H1 (cell line): Measurements from ENCODE around the gene PPP4R3A. TPM values are rescaled to one million over a fixed set of nuclear protein-coding genes. Genes with fewer than 3 reads are reported as not detected.

Experiments
- CTCF ChIA-PET: fragments of 300-600 bp; sonication (Branson Sonifier 250); formaldehyde crosslinking; loops from one replicate; lab custom pipeline; 2021; ENCODE audit not compliant: partially characterized antibody; lab: Charles Lee
- POLR2A ChIA-PET: fragments of 300-600 bp; sonication (Branson Sonifier 250); formaldehyde crosslinking; loops from one replicate; lab custom pipeline; 2021; ENCODE audit warnings: inconsistent platforms; ENCODE audit not compliant: partially characterized antibody; lab: Charles Lee
- DNase-seq, 2 experiments: peaks; one replicate each; pipeline versions ENCODE4 v3.0.0 to v3.0.0-alpha.2; 2010 to 2022; ENCODE audit warnings: low spot score in 2 of 2, low read depth in 1 of 2, mixed read lengths in 1 of 2
- FAIRE-seq: peaks from 2 replicates; lab custom pipeline; 2011; peaks lifted over from hg19 to GRCh38; lab: Jason Lieb, UNC
- H2AFZ ChIP-seq: 2 replicates; pipeline ENCODE4 v1.8.1; 2012; ENCODE audit warnings: low read length, inconsistent platforms
- H2AK5ac ChIP-seq: 2 replicates; pipeline ENCODE4 v1.6.1; 2013; ENCODE audit warnings: low read depth, low read length
- H2BK120ac ChIP-seq: replicated peaks from 2 replicates; pipeline ENCODE3; 2013; ENCODE audit warnings: low read depth, low read length, inconsistent platforms
- H2BK12ac ChIP-seq: 2 replicates; pipeline ENCODE4 v1.6.1; 2013; ENCODE audit warnings: low read depth, low read length
- H2BK15ac ChIP-seq: 2 replicates; pipeline ENCODE4 v1.6.1; 2013; ENCODE audit warnings: low read length
- H2BK20ac ChIP-seq: 2 replicates; pipeline ENCODE4 v1.6.1; 2013; ENCODE audit warnings: low read length
- H2BK5ac ChIP-seq: 2 replicates; pipeline ENCODE4 v1.6.1; 2013; ENCODE audit warnings: low read depth, low read length
- H3K14ac ChIP-seq: 2 replicates; pipeline ENCODE4 v1.6.1; 2013; ENCODE audit warnings: inconsistent platforms; ENCODE audit not compliant: insufficient read length
- H3K18ac ChIP-seq: 2 replicates; pipeline ENCODE4 v1.6.1; 2013; ENCODE audit warnings: low read length; ENCODE audit errors: extremely low read depth
- H3K23ac ChIP-seq: 2 replicates; pipeline ENCODE4 v1.6.1; 2013; ENCODE audit warnings: inconsistent platforms; ENCODE audit not compliant: insufficient read length
- H3K23me2 ChIP-seq: 2 replicates; pipeline ENCODE4 v1.6.1; 2013; ENCODE audit warnings: low read depth, low read length
- H3K27ac ChIP-seq: 2 replicates; pipeline ENCODE4 v1.6.1; 2011; ENCODE audit warnings: low read depth, low read length, inconsistent platforms
- H3K27me3 ChIP-seq, 4 experiments: replicated peaks in 1 of 4; 1 replicate in 1 of 4; 2 replicates in 3 of 4; pipeline versions ENCODE4 v1.6.1 to v1.8.1; 2011 to 2013; ENCODE audit warnings: low read length in 3 of 4, mild to moderate bottlenecking in 3 of 4, inconsistent platforms in 2 of 4, mixed read lengths in 2 of 4, moderate library complexity in 1 of 4; ENCODE audit not compliant: control insufficient read depth in 3 of 4, insufficient read depth in 3 of 4; ENCODE audit errors: extremely low read depth in 1 of 4
- H3K36me3 ChIP-seq, 4 experiments: 2 replicates each; pipeline versions ENCODE4 v1.6.1 to v1.8.1; 2011 to 2013; ENCODE audit warnings: mild to moderate bottlenecking in 4 of 4, low read length in 3 of 4, moderate library complexity in 2 of 4, control low read depth in 1 of 4, inconsistent platforms in 1 of 4; ENCODE audit not compliant: insufficient read depth in 4 of 4, control insufficient read depth in 2 of 4
- H3K4ac ChIP-seq: replicated peaks from 2 replicates; pipeline ENCODE3; 2013; ENCODE audit warnings: low read length, low read depth, mixed read lengths, inconsistent platforms; ENCODE audit not compliant: insufficient read length
- H3K4me1 ChIP-seq, 4 experiments: replicated peaks in 1 of 4; 1 replicate in 1 of 4; 2 replicates in 3 of 4; pipeline versions ENCODE4 v1.6.1 to v1.8.1; 2011 to 2013; ENCODE audit warnings: low read length in 3 of 4, inconsistent platforms in 2 of 4, mixed read lengths in 1 of 4; ENCODE audit not compliant: insufficient read depth in 4 of 4, control insufficient read depth in 3 of 4
- H3K4me2 ChIP-seq, 2 experiments: 2 replicates each; pipeline versions ENCODE4 v1.6.1 to v1.8.1; 2011 to 2013; ENCODE audit warnings: low read depth in 2 of 2, low read length in 2 of 2, control low read depth in 1 of 2, inconsistent platforms in 1 of 2, mild to moderate bottlenecking in 1 of 2; ENCODE audit not compliant: insufficient read depth in 1 of 2
- H3K4me3 ChIP-seq, 4 experiments: fragments of 200-600, 300-600 bp in 1 of 4; sonication (generic), shearing (Covaris generic), sonication (Bioruptor Twin) in 1 of 4; 2 replicates each; pipeline versions ENCODE4 v1.5.1 to v1.8.1; 2011 to 2016; ENCODE audit warnings: low read length in 4 of 4, low read depth in 3 of 4, control low read depth in 2 of 4, inconsistent platforms in 2 of 4, mild to moderate bottlenecking in 2 of 4, mixed read lengths in 1 of 4, moderate library complexity in 1 of 4; ENCODE audit not compliant: insufficient read depth in 2 of 4; ENCODE audit errors: extremely low read depth in 1 of 4
- H3K56ac ChIP-seq: replicated peaks from 2 replicates; pipeline ENCODE3; 2013; ENCODE audit warnings: low read depth, mild to moderate bottlenecking, mixed read lengths, low read length, inconsistent platforms; ENCODE audit not compliant: insufficient read length
- H3K79me1 ChIP-seq: 2 replicates; pipeline ENCODE4 v1.6.1; 2013; ENCODE audit warnings: low read depth, low read length, control low read depth
- H3K79me2 ChIP-seq, 2 experiments: 2 replicates each; pipeline versions ENCODE4 v1.6.1 to v1.8.1; 2012 to 2013; ENCODE audit warnings: low read length in 2 of 2, mild to moderate bottlenecking in 2 of 2, inconsistent platforms in 1 of 2; ENCODE audit not compliant: insufficient read depth in 2 of 2, control insufficient read depth in 1 of 2
- H3K9ac ChIP-seq, 4 experiments: replicated peaks in 1 of 4; 1 replicate in 1 of 4; 2 replicates in 3 of 4; pipeline versions ENCODE4 v1.6.1 to v1.8.1; 2011 to 2013; ENCODE audit warnings: low read depth in 3 of 4, low read length in 3 of 4, control low read depth in 2 of 4, mild to moderate bottlenecking in 2 of 4, moderate library complexity in 2 of 4, inconsistent platforms in 1 of 4; ENCODE audit errors: extremely low read depth in 1 of 4
- H3K9me3 ChIP-seq, 2 experiments: 2 replicates each; pipeline versions ENCODE4 v1.6.1 to v1.8.1; 2012 to 2013; ENCODE audit warnings: mild to moderate bottlenecking in 2 of 2, moderate library complexity in 2 of 2, control low read depth in 1 of 2, inconsistent platforms in 1 of 2, low read depth in 1 of 2, low read length in 1 of 2, mixed read lengths in 1 of 2; ENCODE audit not compliant: insufficient read depth in 2 of 2
- H4K20me1 ChIP-seq, 2 experiments: replicated peaks in 1 of 2; 2 replicates each; pipeline versions ENCODE3 to v1.8.1; 2011 to 2013; ENCODE audit warnings: inconsistent platforms in 2 of 2, low read length in 2 of 2, mild to moderate bottlenecking in 1 of 2; ENCODE audit not compliant: insufficient read depth in 2 of 2, control insufficient read depth in 1 of 2
- H4K5ac ChIP-seq: 2 replicates; pipeline ENCODE4 v1.6.1; 2013; ENCODE audit warnings: low read length, low read depth, mixed read lengths, inconsistent platforms; ENCODE audit not compliant: insufficient read length
- H4K8ac ChIP-seq: 2 replicates; pipeline ENCODE4 v1.8.0; 2013; ENCODE audit warnings: mild to moderate bottlenecking, moderate library complexity, low read length, inconsistent platforms; ENCODE audit not compliant: insufficient read depth; ENCODE audit errors: extremely low read depth
- H4K91ac ChIP-seq: replicated peaks from 2 replicates; pipeline ENCODE3; 2013; ENCODE audit warnings: low read length, mixed read lengths, inconsistent platforms; ENCODE audit not compliant: insufficient read length
- SIRT6 ChIP-seq: IDR thresholded peaks from one replicate; pipeline ENCODE4 v1.7.1; 2012; ENCODE audit warnings: low read length, inconsistent platforms
- WGBS, 2 experiments: shearing (Covaris generic) in 1 of 2; methylation state at CpG; one replicate each; pipeline versions ENCODE4 v1.1.6 to v1.1.7; 2013 to 2015; ENCODE audit warnings: low lambda C conversion rate in 2 of 2, mixed read lengths in 2 of 2, inconsistent platforms in 1 of 2, low coverage in 1 of 2, missing lambda C conversion rate in 1 of 2; ENCODE audit not compliant: insufficient replicate concordance in 2 of 2, insufficient coverage in 1 of 2, insufficient read length in 1 of 2; ENCODE audit errors: extremely low coverage in 1 of 2, missing lambda C conversion rate in 1 of 2; 5-methylcytosine and 5-hydroxymethylcytosine counted together
- polyA plus RNA-seq, 7 experiments: library from polyadenylated mRNA; depleted of rRNA in 3 of 7; stranded (reverse) in 5 of 7; unstranded in 2 of 7; fragments of >200 nt in 5 of 7; fragments of 200-250 nt in 2 of 7; gene quantifications; 1 replicate in 5 of 7; 2 replicates in 1 of 7; 4 replicates in 1 of 7; pipeline versions ENCODE4 v1.2.1 to v1.2.3, GENCODE V29; 2011 to 2013; ENCODE audit warnings: missing spikeins in 2 of 7, mixed read lengths in 2 of 7
- total RNA-seq: library from RNA; stranded (reverse); fragmentation: NEBNext Ultra II Directional; extraction: Animal tissue kit (Norgen Biotek cat#: 25700); gene quantifications from 2 replicates; pipeline ENCODE4 v1.2.1, GENCODE V29; 2021

The PPP4R3A gene
- total and polyA plus RNA-seq, 2 of the 8 experiments (the other 6 are each of a cell fraction or from before 2014, with no cell fraction given) = 31.7 to 122 TPM

DNA sequence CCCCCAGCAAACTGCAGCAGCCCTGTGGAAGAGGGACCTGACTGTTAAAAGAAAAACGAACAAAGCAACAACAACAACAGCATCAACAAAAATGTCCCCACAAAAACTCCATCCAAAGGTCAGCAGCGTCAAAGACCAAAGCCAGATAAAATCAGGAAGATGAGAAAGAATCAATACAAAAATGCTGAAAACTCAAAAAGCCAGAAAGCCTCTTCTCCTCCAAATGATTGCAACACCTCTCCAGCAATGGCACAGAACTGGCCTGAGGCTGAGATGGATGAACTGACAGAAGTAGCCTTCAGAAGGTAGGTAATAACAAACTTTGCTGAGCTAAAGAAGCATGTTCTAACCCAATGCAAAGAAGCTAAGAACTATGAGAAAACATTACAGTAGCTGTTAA is 45.4 kb upstream of the PPP4R3A start:
- H3K79me2 ChIP-seq = no peaks in the 10 kb centered on the region
- H2AFZ ChIP-seq = no peak overlapping the region
- ChIA-PET CTCF (interaction anchor here (1.9 kb wide), 1 partner anchor 19 kb away, joined by 4 read pairs; no protein-coding TSS in a partner anchor), POLR2A (no interaction called here)
- FAIRE-seq = no peak
- TF ChIP-seq SIRT6 = no peak
- no peak overlapping the region for H2BK15ac ChIP-seq
- H3K27me3 ChIP-seq = peaks cover 0 to 1% (median 0%) of the 10 kb centered on the region in 4 experiments; a peak in 1 of 7 replicates
- 96% methylated on average over 2 of the region's 2 CpGs; no CpG with 5 or more reads in 1 of the 2 experiments for whole genome bisulfite sequencing, 2 experiments
- H4K91ac ChIP-seq = no peak overlapping the region
- no peak overlapping the region for H3K18ac ChIP-seq
- no peak overlapping the region for H3K23ac ChIP-seq
- no peak overlapping the region for H2BK12ac ChIP-seq
- H2BK5ac ChIP-seq = no peak overlapping the region
- H3K14ac ChIP-seq = no peak overlapping the region
- no peaks in the 10 kb centered on the region for H4K20me1 ChIP-seq
- no peak overlapping the region for H3K27ac ChIP-seq
- no peak overlapping the region for H3K4me3 ChIP-seq
- no peak overlapping the region for H2BK20ac ChIP-seq
- no peaks in the 10 kb centered on the region for H3K4me1 ChIP-seq
- no peaks in the 10 kb centered on the region for H3K36me3 ChIP-seq
- H2AK5ac ChIP-seq = no peak overlapping the region
- no peaks in the 10 kb centered on the region for H3K79me1 ChIP-seq
- H3K4me2 ChIP-seq = no peak overlapping the region
- H4K8ac ChIP-seq = no peak overlapping the region
- no peak for DNase-seq
- H3K56ac ChIP-seq = no peak overlapping the region
- no peak overlapping the region for H3K9ac ChIP-seq
- no peak overlapping the region for H4K5ac ChIP-seq
- H2BK120ac ChIP-seq = no peak overlapping the region
- no peaks in the 10 kb centered on the region for H3K23me2 ChIP-seq
- H3K9me3 ChIP-seq = peaks cover 2 to 3% of the 10 kb centered on the region in 2 experiments; a peak in 1 of 4 replicates
- H3K4ac ChIP-seq = no peak overlapping the region
